Endothelial cell of umbilical vein (primary cell): ENCODE results near the gene ATP6V1G1.

Experiments used
- EZH2 ChIP-seq: IDR thresholded peaks from 2 replicates; pipeline ENCODE4 v1.6.1; 2012; ENCODE audit warnings: borderline replicate concordance, low read depth, mild to moderate bottlenecking, moderate library complexity, low read length, inconsistent platforms; ENCODE audit not compliant: severe bottlenecking
- FOS ChIP-seq: IDR thresholded peaks from 2 replicates; pipeline ENCODE4 v1.6.1; 2011; ENCODE audit warnings: mild to moderate bottlenecking, low read length, moderate library complexity, borderline replicate concordance; ENCODE audit not compliant: insufficient read depth
- JUN ChIP-seq: IDR thresholded peaks from 2 replicates; pipeline ENCODE4 v1.6.1; 2011; ENCODE audit warnings: borderline replicate concordance, low read depth; ENCODE audit not compliant: insufficient read length, insufficient read depth
- POLR2A ChIP-seq: IDR thresholded peaks from 2 replicates; pipeline ENCODE4 v1.6.1; 2012; ENCODE audit warnings: low read depth, mild to moderate bottlenecking, control low read depth, low read length
- TF ChIP-seq, protein P1 (sequence below), 2 donors: IDR thresholded peaks; 1 replicate in 1 of 2; 2 replicates in 1 of 2; pipeline ENCODE4 v1.5.1; 2011; ENCODE audit warnings: low read length in 2 of 2, mild to moderate bottlenecking in 2 of 2, moderate library complexity in 2 of 2, control low read depth in 1 of 2, inconsistent platforms in 1 of 2, low read depth in 1 of 2; ENCODE audit not compliant: insufficient read depth in 1 of 2; ENCODE audit errors: extremely low read depth in 1 of 2

DNA sequence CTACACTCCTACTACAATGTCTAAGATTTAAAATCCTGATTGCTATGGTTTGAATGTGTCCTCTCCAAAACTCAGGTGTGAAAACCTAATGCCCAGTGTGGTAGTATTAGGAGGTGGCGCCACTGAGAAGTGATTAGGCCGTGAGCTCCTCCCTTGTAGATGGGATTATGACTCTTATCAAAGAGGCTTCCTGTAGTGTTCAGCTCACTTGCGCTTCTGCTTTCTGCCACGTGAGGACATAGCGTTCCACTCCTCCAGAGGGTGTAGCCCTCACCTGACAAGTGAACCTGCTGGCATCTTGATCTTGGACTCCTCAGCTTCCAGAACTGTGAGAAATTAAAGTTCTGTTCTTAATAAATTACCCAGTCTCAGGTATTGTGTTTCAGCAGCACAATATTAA is 49.3 kb upstream of the ATP6V1G1 start:
- TF ChIP-seq JUN (no peak), FOS (no peak), POLR2A (no peak), EZH2 (no peak)
- TF ChIP-seq, protein P1, sequence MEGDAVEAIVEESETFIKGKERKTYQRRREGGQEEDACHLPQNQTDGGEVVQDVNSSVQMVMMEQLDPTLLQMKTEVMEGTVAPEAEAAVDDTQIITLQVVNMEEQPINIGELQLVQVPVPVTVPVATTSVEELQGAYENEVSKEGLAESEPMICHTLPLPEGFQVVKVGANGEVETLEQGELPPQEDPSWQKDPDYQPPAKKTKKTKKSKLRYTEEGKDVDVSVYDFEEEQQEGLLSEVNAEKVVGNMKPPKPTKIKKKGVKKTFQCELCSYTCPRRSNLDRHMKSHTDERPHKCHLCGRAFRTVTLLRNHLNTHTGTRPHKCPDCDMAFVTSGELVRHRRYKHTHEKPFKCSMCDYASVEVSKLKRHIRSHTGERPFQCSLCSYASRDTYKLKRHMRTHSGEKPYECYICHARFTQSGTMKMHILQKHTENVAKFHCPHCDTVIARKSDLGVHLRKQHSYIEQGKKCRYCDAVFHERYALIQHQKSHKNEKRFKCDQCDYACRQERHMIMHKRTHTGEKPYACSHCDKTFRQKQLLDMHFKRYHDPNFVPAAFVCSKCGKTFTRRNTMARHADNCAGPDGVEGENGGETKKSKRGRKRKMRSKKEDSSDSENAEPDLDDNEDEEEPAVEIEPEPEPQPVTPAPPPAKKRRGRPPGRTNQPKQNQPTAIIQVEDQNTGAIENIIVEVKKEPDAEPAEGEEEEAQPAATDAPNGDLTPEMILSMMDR (IDR thresholded peaks at IDR 0.05; ENCODE audit: extremely low read depth in 1 of 2, insufficient read depth in 1 of 2, low read depth in 1 of 2, low read length in 2 of 2), result no peak
